GM21529 (cell line): ENCODE measurements around the gene STON1.
"Not testable (repeated sequence)": the region's sequence is repeated elsewhere in the genome, so short reads cannot be mapped to it uniquely, and the experiment has no call there.

Experiments
- ATAC-seq: cut with Tn5 transposase; IDR thresholded peaks from one replicate; pipeline ENCODE4 v1.9.1; 2021; ENCODE audit not compliant: unreplicated experiment

Gene STON1, protein sequence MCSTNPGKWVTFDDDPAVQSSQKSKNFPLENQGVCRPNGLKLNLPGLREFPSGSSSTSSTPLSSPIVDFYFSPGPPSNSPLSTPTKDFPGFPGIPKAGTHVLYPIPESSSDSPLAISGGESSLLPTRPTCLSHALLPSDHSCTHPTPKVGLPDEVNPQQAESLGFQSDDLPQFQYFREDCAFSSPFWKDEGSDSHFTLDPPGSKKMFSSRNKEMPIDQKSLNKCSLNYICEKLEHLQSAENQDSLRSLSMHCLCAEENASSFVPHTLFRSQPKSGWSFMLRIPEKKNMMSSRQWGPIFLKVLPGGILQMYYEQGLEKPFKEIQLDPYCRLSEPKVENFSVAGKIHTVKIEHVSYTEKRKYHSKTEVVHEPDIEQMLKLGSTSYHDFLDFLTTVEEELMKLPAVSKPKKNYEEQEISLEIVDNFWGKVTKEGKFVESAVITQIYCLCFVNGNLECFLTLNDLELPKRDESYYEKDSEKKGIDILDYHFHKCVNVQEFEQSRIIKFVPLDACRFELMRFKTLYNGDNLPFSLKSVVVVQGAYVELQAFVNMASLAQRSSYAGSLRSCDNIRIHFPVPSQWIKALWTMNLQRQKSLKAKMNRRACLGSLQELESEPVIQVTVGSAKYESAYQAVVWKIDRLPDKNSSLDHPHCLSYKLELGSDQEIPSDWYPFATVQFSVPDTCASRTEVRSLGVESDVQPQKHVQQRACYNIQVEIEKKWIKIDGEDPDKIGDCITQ

DNA sequence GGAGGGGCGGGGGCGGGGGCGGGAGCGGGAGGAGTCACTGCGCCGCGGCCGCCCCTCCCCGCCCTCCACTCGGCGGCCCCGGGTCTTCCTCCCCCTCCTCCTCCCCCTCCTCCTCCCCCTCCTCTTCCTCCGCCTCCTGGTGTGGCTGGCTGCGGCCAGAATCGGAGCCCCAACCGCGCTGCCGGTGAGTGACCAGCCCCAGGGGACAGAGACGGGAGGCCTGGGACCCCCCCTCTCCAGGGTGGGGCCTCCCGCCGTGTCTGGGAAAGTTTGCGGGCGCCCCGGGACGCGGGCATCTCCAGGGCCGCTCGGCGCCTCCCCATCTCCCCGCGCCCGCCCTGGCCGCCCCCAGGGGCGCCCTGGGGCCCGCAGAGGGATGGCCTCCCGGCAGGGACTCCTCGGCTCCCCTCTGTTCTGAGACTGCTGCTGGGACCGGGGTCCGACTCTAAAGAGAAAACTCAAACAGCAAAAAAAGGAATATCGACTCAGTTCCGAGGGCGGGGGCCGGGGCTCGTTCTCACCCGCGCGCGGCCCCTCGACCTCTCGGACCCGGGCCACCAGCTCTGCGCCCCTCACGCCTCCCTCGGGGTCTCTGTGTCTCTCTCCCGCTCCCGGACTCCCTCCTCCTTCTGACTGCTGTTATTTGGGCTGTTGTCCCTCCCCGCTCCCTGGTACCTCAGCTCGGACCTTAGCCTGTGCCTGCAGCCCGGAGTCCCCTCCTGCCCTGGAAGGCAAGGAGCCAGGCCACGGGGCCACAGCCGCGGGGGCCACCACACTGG, at the start of gene STON1:
STON1 (plus strand) TSS at position 122 of the 779 bp plus-strand sequence. CDS start 50,480 bp downstream, outside the sequence.
- peak; percentile 45 for ATAC-seq

DNA sequence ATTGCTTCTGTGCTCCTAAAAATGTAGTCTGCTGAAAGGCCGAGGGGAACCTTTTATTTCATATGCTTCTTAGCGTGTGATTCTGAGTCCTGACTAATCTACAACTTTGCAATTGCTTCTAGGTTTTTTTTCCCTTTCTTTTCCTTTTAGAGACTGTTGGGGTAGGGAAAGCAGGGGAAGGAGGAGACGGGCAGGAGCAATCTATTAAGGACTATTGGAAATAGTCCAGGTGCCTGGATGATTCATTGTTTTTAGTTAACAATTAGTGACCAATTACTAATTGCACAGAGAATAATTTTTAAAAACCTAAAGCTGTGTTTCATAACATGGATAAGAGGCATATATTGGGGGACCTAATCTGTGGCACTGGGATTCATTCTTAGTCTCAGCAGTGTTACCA, 49.4 kb upstream of the STON1 start:
- no peak for ATAC-seq

DNA sequence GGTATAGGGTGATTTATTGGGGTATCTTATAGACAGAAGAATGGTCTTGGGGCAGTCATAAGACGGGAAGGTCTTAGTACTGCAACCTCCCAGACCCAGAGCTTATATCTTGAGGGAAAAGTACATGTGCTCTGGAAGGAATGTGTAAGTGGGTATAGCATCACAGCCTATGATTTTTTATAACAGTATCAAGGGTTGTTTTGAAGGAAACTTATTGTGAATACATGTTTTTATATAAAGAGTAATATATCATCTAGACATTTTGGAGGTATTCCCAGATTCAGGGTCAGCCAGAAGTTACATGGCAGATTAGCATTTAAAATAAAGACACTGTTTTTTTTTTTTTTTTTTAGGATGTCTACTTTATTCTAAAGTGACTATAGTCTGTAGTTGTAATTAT, 47.6 kb upstream of the STON1 start:
- no peak for ATAC-seq

DNA sequence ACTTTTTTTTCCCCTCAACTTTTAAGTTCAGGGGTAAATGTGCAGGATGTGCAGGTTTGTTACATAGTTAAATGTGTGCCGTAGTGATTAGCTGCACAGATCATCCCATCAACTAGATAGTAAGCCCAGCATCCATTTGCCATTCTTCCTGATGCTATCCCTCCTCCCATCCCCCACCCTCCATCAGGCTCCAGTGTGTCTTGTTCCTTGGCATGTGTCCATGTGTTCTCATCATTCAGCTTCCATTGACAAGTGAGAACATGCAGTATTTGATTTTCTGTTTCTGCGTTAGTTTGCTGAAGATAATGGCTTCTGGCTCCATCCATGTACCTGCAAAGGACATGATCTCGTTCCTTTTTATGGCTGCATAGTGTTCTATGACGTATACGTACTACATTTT, 47.2 kb upstream of the STON1 start:
- no peak for ATAC-seq

DNA sequence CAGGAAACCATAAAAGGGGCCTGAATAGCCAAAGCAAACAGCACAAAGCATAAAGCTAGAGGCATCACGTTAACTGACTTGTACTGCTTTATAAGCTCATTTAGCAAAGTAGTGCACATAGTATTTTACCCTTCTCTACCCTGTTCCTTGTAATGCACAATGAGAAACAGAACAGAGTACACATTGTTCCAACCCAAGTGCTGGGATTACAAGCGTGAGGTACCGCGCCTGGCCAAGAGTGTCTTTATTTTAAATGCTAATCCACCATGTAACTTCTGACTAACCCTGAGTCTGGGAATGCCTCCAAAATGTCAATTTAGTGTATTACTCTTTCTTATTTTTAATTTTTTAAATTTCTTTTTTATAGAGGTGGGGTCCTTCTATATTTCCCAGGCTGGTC, 46.4 kb upstream of the STON1 start:
- ATAC-seq = no peak

DNA sequence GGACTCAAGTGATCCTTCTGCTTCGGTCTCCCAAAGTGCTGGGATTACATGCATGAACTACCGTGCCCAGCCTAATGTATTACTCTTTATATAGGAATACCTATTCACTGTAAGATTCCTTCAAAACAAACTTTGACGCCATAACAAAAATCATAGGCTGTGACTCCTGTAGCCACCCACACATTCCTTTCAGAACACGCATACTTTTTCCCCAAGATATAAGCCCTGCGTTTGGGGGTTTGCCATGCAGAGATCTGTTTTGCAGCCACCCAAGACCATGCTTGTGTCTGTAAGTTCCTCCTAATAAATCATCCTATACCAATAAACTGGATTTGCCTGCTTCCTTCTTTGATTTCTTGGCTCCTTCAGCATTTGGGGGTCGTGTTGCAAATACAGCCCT, 46.0 kb upstream of the STON1 start:
- ATAC-seq = no peak

DNA sequence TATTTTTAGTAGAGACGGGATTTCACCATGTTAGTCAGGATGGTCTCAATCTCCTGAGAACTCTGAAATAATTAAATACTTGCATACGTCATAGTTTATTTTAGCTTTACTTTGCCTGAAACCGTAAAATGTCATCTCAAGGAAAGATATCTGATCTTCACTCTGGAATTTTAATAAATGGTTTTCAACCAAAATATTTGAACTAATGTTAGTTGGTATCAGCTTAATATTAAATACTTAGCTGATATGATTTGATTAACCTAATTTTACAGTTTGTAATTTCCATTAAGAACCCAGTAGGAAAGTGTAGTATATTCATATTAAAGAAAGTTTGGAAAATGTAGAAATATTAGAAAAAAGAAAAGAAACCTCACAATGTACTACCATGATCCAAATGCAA, 41.4 kb upstream of the STON1 start:
- no peak for ATAC-seq

DNA sequence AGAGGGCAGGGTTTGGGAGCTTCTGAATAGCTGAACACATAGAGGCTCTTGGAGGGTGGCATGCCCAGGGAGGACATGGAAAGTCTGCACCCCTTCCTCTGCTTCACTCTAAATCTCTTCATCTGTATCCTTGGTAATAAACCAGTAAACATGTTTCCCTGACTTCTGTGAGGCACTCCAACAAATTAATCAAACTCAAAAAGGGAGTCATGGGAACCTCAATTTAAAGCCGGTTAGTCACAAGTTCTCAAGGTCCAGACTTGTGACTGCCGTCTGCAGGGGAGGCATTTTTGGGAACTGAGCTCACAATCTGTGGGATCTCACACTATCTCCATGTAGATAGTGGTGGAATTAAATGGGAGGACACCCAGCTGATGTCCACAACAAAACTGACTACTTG, 33.1 kb upstream of the STON1 start:
- ATAC-seq = no peak

DNA sequence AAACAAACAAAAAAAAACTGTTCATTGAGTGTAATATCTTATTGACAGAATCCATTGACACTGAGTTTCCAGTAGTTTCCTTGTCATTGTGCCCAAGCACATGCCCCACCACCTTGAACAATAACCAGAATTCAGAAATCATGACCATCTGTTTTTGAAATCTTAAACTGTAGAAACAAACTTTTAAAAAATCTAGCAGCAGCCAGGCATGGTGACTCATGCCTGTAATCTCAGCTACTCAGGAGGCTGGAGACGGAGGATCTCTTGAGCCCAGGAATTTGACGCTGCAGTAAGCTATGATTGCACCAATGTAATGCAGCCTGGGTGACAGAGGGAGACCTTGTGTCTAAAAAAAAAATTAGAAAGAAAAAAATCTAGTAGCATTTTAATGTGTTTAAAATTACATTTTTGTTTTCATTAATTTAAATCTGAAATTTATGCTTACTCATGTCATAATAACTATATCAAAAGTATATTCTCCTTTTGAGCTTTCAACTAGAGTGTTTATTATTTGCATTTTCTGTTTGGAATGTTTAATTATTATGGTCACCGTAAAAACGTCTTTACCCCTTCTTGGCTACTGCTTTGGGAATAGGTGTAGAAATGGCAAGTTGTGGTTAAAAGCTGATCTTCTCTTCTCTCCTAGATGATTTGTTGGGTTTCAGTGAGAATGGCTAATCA, 25.2 kb upstream of the STON1 start:
- no peak for ATAC-seq

DNA sequence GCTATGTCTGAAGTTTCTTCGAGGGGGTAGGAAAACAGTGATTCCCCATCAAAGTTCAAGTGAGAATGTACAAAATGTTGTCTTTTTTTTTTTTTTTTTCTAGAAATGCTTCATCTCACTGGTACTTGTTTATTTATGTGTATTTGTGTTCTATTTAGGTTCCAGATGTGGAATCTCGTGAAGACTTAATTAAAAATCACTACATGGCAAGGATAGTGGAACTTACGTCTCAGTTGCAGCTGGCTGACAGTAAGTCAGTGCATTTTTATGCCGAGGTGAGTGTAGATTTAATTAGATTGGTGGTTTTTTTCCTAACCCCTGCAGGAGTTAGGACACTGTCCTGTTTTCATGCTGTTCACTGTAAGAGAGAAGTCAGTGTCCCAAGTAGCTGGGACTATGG, 22.8 kb upstream of the STON1 start:
- no peak for ATAC-seq

DNA sequence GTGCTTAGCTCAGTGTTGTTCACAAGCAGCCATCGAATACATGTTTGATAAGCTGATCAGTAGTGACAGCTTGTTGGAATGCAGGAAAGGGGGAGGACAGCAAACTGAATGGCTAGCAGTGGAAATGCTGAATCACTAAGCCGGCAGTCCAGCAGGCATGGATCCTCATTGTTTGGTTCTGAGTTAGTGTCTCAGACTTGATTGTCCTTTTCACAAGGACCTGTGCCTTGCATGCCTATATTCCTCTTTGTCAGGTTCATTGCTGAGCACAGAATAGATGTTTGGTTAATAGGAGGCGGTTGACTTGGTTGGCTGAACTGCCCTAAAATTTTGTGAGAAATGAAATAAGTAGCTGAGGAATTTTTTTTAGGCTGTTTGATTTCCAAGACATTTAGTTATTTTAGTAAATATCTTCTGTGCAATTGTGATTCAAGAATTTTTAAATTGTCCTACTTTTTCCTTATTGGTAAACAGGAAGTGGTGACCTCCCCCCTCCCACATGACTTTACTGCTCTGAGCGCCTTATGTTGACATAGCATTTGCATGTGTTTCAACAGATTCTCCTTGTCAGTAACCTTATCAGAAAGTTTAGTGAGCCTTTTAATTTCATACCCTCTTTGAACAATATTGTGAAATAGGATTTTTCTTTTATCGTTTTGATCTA, 21.4 kb upstream of the STON1 start:
- no peak for ATAC-seq

DNA sequence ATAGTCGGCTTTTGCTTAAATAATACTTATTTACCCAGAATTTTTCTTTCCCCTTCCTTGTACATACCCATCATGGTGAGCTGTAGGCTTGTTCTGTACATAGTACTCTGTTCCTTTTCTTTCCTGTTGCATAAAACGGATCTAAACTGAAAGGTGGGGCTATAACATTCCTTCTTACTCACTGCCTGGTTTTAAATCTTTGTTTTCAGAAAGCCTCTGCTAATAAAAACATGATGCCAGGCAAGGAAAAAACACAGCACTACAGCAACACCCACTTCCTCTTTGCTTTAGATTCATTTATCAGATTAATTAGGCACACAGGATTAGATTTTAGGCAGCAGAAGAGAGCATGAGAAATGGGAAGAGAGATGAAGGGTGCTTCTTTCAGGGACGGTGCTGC, 19.6 kb upstream of the STON1 start:
- no peak for ATAC-seq

DNA sequence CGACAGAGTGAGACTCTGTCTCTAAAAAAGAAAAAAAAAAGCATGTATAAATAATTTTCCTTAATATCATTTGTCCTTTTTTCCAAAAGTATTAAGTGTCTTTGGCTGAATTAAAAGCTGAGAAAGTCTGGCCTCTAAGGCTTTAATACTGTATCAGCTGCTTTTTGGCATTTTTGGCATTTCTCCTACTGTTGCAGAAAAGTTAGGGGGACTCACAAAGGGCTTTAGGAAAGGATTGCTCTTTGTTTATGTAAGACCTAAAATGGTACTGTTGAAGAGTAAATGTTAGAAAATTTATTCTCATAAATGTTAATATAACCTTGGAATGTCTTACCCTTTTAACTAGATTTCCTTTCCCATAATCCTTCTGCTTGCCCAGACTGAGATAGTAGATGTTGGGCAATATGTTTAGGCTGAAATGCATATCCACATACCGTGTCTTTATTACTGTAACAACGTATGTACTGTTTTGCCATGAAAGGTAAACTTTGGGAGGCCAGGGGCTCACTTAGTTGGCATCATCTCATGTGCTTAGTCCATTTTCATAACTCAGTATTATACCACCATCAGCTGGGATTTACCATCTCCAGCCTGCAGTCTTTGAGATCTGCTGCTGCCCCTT, 18.0 kb upstream of the STON1 start:
- no peak for ATAC-seq

DNA sequence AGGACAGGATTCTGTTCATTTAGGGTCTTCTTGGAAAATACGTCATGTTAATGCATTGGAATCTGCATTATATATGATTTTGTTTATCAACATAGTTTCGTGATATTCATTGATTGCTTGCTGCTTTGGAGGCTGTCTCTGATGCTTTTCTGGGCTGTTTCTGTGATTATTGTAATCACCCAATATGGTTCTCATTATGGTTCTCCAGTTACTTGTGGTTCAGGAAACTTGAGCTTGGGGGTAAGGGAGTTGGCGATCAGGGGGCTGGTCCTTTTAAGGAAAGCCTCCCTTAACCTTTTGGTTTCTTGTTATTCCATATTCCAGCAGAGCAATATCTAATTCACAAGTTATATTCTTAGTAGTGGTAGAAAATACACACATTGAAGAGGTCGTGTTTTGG, 17.4 kb upstream of the STON1 start:
- ATAC-seq = no peak

DNA sequence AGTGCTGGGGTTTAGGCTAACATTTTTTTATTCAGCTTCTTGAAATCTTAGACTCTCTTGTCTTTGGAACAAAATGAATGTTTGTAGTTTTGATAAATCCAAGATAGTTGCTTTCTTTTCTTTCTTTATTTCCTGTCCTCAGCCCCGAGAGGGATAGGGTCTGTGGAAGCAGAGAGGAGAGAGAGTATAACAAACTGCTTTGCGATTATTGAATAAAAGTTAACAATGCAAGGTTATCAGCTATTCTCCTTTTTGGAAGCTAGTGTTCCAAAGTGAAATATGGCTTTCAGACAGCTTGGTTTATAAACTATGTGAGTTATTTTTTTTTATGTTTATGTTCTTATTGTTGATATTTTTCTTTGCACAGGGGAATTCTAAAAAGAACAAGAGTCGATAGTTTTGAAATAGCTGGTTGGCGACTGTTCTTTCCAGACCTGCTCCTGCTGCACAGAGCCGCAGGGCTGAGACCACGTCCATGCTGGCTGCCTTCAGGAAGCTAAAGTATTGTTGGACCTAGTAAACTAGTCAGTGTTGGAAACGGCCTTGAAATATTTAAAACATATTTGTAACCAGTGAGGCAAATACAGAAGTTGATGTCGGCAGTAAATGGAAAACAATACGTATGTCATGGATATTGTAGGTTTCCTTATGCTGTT, 15.5 kb upstream of the STON1 start:
- ATAC-seq = no peak

DNA sequence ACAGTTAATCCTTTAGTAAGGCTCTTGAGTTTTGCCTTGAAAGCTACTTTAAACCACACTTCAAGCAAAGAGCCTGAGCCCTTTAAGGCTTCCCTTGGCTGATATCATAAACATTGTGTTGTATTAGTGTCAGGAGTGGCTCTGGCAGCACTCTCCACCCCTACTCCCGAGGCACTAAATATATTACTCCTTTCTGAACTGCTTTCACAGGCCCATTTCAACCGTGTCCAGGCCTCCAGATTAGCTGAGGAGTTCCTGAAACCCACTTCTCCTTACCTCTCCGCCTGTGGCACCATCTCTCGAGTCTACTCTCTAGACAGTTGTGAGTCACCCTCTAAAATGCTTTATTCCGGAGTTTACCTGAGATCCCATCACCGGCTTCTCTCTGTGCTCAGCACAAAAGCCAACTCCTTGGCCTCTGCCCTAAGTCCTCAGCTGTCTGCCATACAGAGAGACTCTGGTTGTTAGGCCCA, 14.4 kb upstream of the STON1 start:
- ATAC-seq = no peak

DNA sequence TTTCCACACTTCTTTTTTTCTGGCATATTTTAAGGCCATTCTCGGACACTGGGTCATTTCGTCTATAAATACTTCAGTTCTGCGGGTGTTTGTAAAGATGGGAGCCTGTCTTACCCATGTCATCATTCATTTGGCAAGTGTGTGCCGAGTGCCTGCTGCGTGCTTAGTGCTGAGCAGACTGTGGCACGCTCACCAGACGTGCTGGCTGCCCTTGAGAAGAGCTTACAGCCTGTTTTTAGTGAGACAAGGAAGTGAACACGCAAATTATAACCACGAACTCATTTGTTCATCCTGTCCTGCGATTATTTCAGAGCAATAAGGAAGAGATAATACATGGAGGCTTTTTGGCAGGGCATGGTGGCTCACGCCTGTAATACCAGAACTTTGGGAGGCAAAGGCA, 10.4 kb upstream of the STON1 start:
- ATAC-seq = no peak

DNA sequence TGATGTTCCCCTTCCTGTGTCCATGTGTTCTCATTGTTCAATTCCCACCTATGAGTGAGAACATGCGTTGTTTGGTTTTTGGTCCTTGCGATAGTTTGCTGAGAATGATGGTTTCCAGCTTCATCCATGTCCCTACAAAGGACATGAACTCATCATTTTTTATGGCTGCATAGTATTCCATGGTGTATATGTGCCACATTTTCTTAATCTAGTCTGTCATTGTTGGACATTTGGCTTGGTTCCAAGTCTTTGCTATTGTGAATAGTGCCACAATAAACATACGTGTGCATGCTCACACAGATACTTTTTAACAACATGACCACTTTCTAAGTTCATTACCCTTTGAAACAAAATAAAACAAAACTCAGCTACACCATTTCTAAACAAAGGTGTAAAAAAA, 5.2 kb upstream of the STON1 start:
- not testable (repeated sequence) for ATAC-seq

DNA sequence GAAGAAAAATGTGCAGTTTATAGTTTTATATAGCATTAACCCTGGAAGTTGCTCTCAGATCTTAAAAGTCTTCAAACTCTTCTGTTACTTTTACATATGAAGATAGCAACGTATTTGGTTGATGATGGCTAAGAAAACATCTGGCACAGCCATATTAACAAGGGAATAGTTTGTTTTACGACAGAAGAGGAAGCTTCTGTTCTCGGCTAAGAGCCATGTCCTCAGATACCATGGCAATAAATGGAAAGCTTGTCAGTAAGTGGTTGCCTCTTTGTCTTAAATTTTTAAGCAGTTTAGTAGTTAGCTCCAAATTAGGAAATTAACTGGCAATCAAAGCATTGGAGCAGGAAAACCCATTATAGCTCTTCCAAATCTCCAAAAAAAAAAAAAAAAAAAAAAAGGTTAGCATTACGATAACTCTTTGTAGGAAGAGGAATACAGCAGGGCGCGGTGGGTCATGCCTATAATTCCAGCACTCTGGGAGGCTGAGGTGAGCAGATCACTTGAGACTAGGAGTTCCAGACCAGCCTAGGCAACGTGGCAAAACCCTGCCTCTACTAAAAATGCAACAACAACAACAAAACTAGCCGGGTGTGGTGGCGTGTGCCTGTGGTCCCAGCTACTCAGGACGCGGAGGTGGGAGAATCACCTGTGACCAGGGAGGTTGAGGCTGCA, 4.5 kb upstream of the STON1 start:
- no peak for ATAC-seq
